ENCODE results near the gene DMAP1. TPM values are rescaled to one million over a fixed set of nuclear protein-coding genes. Genes with fewer than 3 reads are reported as not detected.

The DMAP1 gene
- total and polyA plus RNA-seq, 2 donors from 2014 or later = 43.0 to 62.0 TPM

- no peaks in the 10 kb centered on the region for H3K27me3 ChIP-seq (ENCODE audit: control insufficient read depth, insufficient read depth, low read length)
- H3K9me3 ChIP-seq (ENCODE audit: control insufficient read depth in 2 of 3, insufficient read depth in 1 of 3, low read length in 3 of 3) = no peaks in the 10 kb centered on the region
- H3K27ac ChIP-seq (ENCODE audit: low read depth in 2 of 2, low read length in 2 of 2) = no peak overlapping the region
- H3K36me3 ChIP-seq (ENCODE audit: control insufficient read depth in 2 of 3, insufficient read depth in 3 of 3, low read length in 3 of 3) = peaks cover 0 to 2% (median 0%) of the 10 kb centered on the region in 3 donors
- H3K9ac ChIP-seq (ENCODE audit: low read length in 3 of 3) = no peak overlapping the region
- DNase-seq = no peak
- H3K4me1 ChIP-seq (ENCODE audit: control insufficient read depth in 2 of 3, insufficient read depth in 2 of 3, low read depth in 1 of 3, low read length in 3 of 3) = no peaks in the 10 kb centered on the region
- TF ChIP-seq CTCF (IDR thresholded peaks at IDR 0.05; ENCODE audit: borderline replicate concordance, extremely low read depth, insufficient read depth) = no peak
- intact Hi-C loops (cut with DNase I) = no loop called here
- FAIRE-seq = no peak
- no peak overlapping the region for H3K4me3 ChIP-seq (ENCODE audit: low read length in 3 of 3)
Measured at GRCh38 chr1:44264451-44264771, 51.1 kb downstream of the DMAP1 start.

GRCh38 chr1:44265656-44266358 lies 52.5 kb downstream of the DMAP1 start:
- intact Hi-C loops (cut with DNase I) = no loop called here
- no peak overlapping the region for H3K27ac ChIP-seq (ENCODE audit: low read depth in 2 of 2, low read length in 2 of 2)
- H3K9ac ChIP-seq (ENCODE audit: low read length in 3 of 3) = no peak overlapping the region
- FAIRE-seq = no peak
- no peaks in the 10 kb centered on the region for H3K4me1 ChIP-seq (ENCODE audit: control insufficient read depth in 2 of 3, insufficient read depth in 2 of 3, low read depth in 1 of 3, low read length in 3 of 3)
- DNase-seq = no peak
- TF ChIP-seq CTCF (IDR thresholded peaks at IDR 0.05; ENCODE audit: borderline replicate concordance, extremely low read depth, insufficient read depth) = no peak
- H3K9me3 ChIP-seq (ENCODE audit: control insufficient read depth in 2 of 3, insufficient read depth in 1 of 3, low read length in 3 of 3) = no peaks in the 10 kb centered on the region
- H3K4me3 ChIP-seq (ENCODE audit: low read length in 3 of 3) = no peak overlapping the region
- H3K27me3 ChIP-seq (ENCODE audit: control insufficient read depth, insufficient read depth, low read length) = no peaks in the 10 kb centered on the region
- peaks cover 0 to 4% (median 0%) of the 10 kb centered on the region in 3 donors for H3K36me3 ChIP-seq (ENCODE audit: control insufficient read depth in 2 of 3, insufficient read depth in 3 of 3, low read length in 3 of 3)

- intact Hi-C loops (cut with DNase I) = no loop called here
- Histone ChIP-seq H3K27me3 (ENCODE audit: control insufficient read depth, insufficient read depth, low read length) (no peaks in the 10 kb centered on the region), H3K36me3 (ENCODE audit: control insufficient read depth in 2 of 3, insufficient read depth in 3 of 3, low read length in 3 of 3) (peaks cover 0 to 4% (median 0%) of the 10 kb centered on the region in 3 donors), H3K9ac (ENCODE audit: low read length in 3 of 3) (no peak overlapping the region), H3K4me3 (ENCODE audit: low read length in 3 of 3) (no peak overlapping the region), H3K9me3 (ENCODE audit: control insufficient read depth in 2 of 3, insufficient read depth in 1 of 3, low read length in 3 of 3) (no peaks in the 10 kb centered on the region), H3K27ac (ENCODE audit: low read depth in 2 of 2, low read length in 2 of 2) (no peak overlapping the region), H3K4me1 (ENCODE audit: control insufficient read depth in 2 of 3, insufficient read depth in 2 of 3, low read depth in 1 of 3, low read length in 3 of 3) (no peaks in the 10 kb centered on the region)
- FAIRE-seq (no peak), DNase-seq (no peak)
- no peak for TF ChIP-seq CTCF (IDR thresholded peaks at IDR 0.05; ENCODE audit: borderline replicate concordance, extremely low read depth, insufficient read depth)
Measured at GRCh38 chr1:44266400-44267344, 53.4 kb downstream of the DMAP1 start.

All from kidney (tissue), 14 donors.